LNCaP clone FGC (cell line): Measurements from ENCODE around the gene SLC5A5.

Experiments
- DNase-seq: peaks from one replicate; pipeline ENCODE4 v3.0.0-alpha.2; 2011; ENCODE audit warnings: low read depth
- H3K4me3 ChIP-seq: 2 replicates; pipeline ENCODE4 v1.5.1; 2011; ENCODE audit warnings: mild to moderate bottlenecking, low read depth, low read length, control low read depth
- CTCF ChIP-seq: IDR thresholded peaks from 2 replicates; pipeline ENCODE4 v1.5.1; 2012; ENCODE audit warnings: mild to moderate bottlenecking; ENCODE audit not compliant: control insufficient read depth, insufficient read depth; ENCODE audit errors: extremely low read depth

Gene SLC5A5

GRCh38 chr19:17865364-17866311, 6.1 kb upstream of the SLC5A5 start:
- H3K4me3 ChIP-seq: no peak overlapping the region
- no peak for DNase-seq
- no peak for TF ChIP-seq CTCF

- no peak for TF ChIP-seq CTCF
- no peak overlapping the region for H3K4me3 ChIP-seq
- no peak for DNase-seq
Observed at GRCh38 chr19:17866312-17866963, 5.3 kb upstream of the SLC5A5 start.

GRCh38 chr19:17866964-17867486, 4.7 kb upstream of the SLC5A5 start:
- no peak for TF ChIP-seq CTCF
- no peak for DNase-seq
- H3K4me3 ChIP-seq: no peak overlapping the region

- H3K4me3 ChIP-seq: no peak overlapping the region
- no peak for DNase-seq
- TF ChIP-seq CTCF: no peak
Observed at GRCh38 chr19:17868669-17869068, 3.1 kb upstream of the SLC5A5 start.

- H3K4me3 ChIP-seq: no peak overlapping the region
- DNase-seq: no peak
- no peak for TF ChIP-seq CTCF
Observed at GRCh38 chr19:17869114-17869608, 2.6 kb upstream of the SLC5A5 start.

- no peak for TF ChIP-seq CTCF
- no peak overlapping the region for H3K4me3 ChIP-seq
- DNase-seq: no peak
Observed at GRCh38 chr19:17871032-17871877, 490 bp upstream of the SLC5A5 start.
